HepG2 (cell line): ENCODE measurements around the gene C3orf18. TPM values are rescaled to one million over a fixed set of nuclear protein-coding genes. Genes with fewer than 3 reads are reported as not detected.

Source experiments
- ATAC-seq: fragments of 200-7000 bp; cut with Tn5 transposase; 3 replicates; pipeline ENCODE4 v1.9.1; 2020; ENCODE audit warnings: mild to moderate bottlenecking, moderate library complexity
- BruUV-seq: library from RNA; stranded (reverse); fragments of 400-500 nt; replicated peaks from 2 replicates; lab custom pipeline; 2021; lab: Mats Ljungman, UMichigan
- CTCF ChIA-PET: fragments of 300-600 bp; formaldehyde crosslinking; extraction: SDS; loops from one replicate; lab custom pipeline; 2021; ENCODE audit warnings: low total read pairs, inconsistent platforms, low intra/inter-chr PET ratio; lab: Yijun Ruan, JAX
- POLR2A ChIA-PET: fragments of 350-600 bp; sonication (Branson Sonifier 250); formaldehyde crosslinking; loops from one replicate; lab custom pipeline; 2020; ENCODE audit warnings: antibody characterized with exemption, inconsistent platforms; lab: Yijun Ruan, JAX
- DNase-seq: peaks from one replicate; pipeline ENCODE4 v3.0.0-alpha.2; 2015; ENCODE audit warnings: low spot score
- FAIRE-seq: peaks from 3 replicates; lab custom pipeline; 2011; peaks lifted over from hg19 to GRCh38; lab: Jason Lieb, UNC
- H2AFZ ChIP-seq: one replicate; pipeline ENCODE4 v1.6.1; 2011; ENCODE audit warnings: low read length, inconsistent platforms
- H3K27ac ChIP-seq: fragments of 300-600 bp; 3 replicates; pipeline ENCODE4 v1.8.0; 2011; ENCODE audit warnings: mixed run types, mild to moderate bottlenecking, mixed read lengths, low read length, inconsistent platforms; ENCODE audit not compliant: insufficient read depth; ENCODE audit errors: extremely low read length
- H3K27me3 ChIP-seq, 2 experiments: fragments of 200-600 bp in 1 of 2; 2 replicates in 1 of 2; 3 replicates in 1 of 2; pipeline versions ENCODE4 v1.6.0 to v1.8.0; 2011; ENCODE audit warnings: low read length in 2 of 2, mild to moderate bottlenecking in 2 of 2, moderate library complexity in 2 of 2, inconsistent platforms in 1 of 2; ENCODE audit not compliant: insufficient read depth in 2 of 2, control insufficient read depth in 1 of 2
- H3K36me3 ChIP-seq, 2 experiments: fragments of 200-600 bp in 1 of 2; replicated peaks in 1 of 2; 2 replicates in 1 of 2; 3 replicates in 1 of 2; pipeline versions ENCODE4 v1.5.1 to v1.8.0; 2011; ENCODE audit warnings: low read length in 2 of 2, inconsistent platforms in 1 of 2; ENCODE audit not compliant: insufficient read depth in 2 of 2, control insufficient read depth in 1 of 2
- H3K4me1 ChIP-seq: 2 replicates; pipeline ENCODE4 v1.5.1; 2012; ENCODE audit warnings: low read length, inconsistent platforms; ENCODE audit not compliant: insufficient read depth
- H3K4me2 ChIP-seq: 2 replicates; pipeline ENCODE4 v1.6.0; 2011; ENCODE audit warnings: low read depth, low read length, inconsistent platforms
- H3K4me3 ChIP-seq, 3 experiments: fragments of 200-600 bp in 1 of 3; sonication (generic), shearing (Covaris generic) in 1 of 3; replicated peaks in 1 of 3; 2 replicates each; pipeline ENCODE4 v1.5.1; 2011 to 2016; ENCODE audit warnings: low read length in 3 of 3, inconsistent platforms in 2 of 3, low read depth in 2 of 3, mild to moderate bottlenecking in 2 of 3, control low read depth in 1 of 3, mixed read lengths in 1 of 3; ENCODE audit not compliant: insufficient read depth in 1 of 3
- H3K79me2 ChIP-seq: one replicate; pipeline ENCODE4 v1.6.1; 2011; ENCODE audit warnings: low read length, inconsistent platforms; ENCODE audit not compliant: insufficient read depth
- H3K9ac ChIP-seq: 2 replicates; pipeline ENCODE4 v1.6.0; 2011; ENCODE audit warnings: mild to moderate bottlenecking, low read depth, low read length, inconsistent platforms; ENCODE audit not compliant: insufficient read depth
- H3K9me3 ChIP-seq: 2 replicates; pipeline ENCODE4 v1.5.1; 2012; ENCODE audit warnings: mild to moderate bottlenecking, low read length
- H4K20me1 ChIP-seq: 2 replicates; pipeline ENCODE4 v1.6.0; 2011; ENCODE audit warnings: inconsistent platforms, mild to moderate bottlenecking, low read length, moderate library complexity; ENCODE audit not compliant: insufficient read depth
- CHD4 ChIP-seq: fragments of 200-600 bp; sonication (generic); IDR thresholded peaks from 2 replicates; pipeline ENCODE4 v1.7.0; 2017; ENCODE audit warnings: mild to moderate bottlenecking, low read length, borderline replicate concordance
- CTCF ChIP-seq: sonication (generic); formaldehyde crosslinking; IDR thresholded peaks from 2 replicates; pipeline ENCODE4 v1.5.0; 2020; ENCODE audit warnings: mild to moderate bottlenecking, missing genetic modification reagents, moderate library complexity
- SMC3 ChIP-seq: IDR thresholded peaks from 2 replicates; pipeline ENCODE4 v1.6.1; 2011; ENCODE audit warnings: low read length, improper control_type of control experiment
- STAG1 ChIP-seq: sonication (generic); formaldehyde crosslinking; IDR thresholded peaks from 2 replicates; pipeline ENCODE4 v1.4.0; 2020; ENCODE audit warnings: missing genetic modification reagents
- XRCC5 ChIP-seq: fragments of 200-400 bp; formaldehyde crosslinking; optimal IDR thresholded peaks from 2 replicates; pipeline ENCODE3; 2017; ENCODE audit warnings: mild to moderate bottlenecking, low read length
- ZNF280D ChIP-seq: sonication (generic); formaldehyde crosslinking; IDR thresholded peaks from 2 replicates; pipeline ENCODE4 v1.5.1; 2020; ENCODE audit warnings: mild to moderate bottlenecking, missing genetic modification reagents
- ZNF644 ChIP-seq: IDR thresholded peaks from 2 replicates; pipeline ENCODE4 v1.6.1; 2016; ENCODE audit warnings: low read depth
- WGBS: methylation state at CpG from one replicate; pipeline ENCODE4 v1.1.6; 2017; ENCODE audit warnings: low lambda C conversion rate; 5-methylcytosine and 5-hydroxymethylcytosine counted together
- in situ Hi-C: cut with HindIII; loops from 2 replicates; pipeline ENCODE4 v1.10.0; 2017; ENCODE audit warnings: low pct_unique_long_range_greater_than_20kb; ENCODE audit not compliant: extremely low pct_ligation_motif_present
- intact Hi-C: fragments of 100-400 bp; cut with micrococcal nuclease; formaldehyde crosslinking; loops from one replicate; pipeline ENCODE4 v1.10.0; 2022; ENCODE audit not compliant: unreplicated experiment
- polyA plus RNA-seq, 8 experiments: library from polyadenylated mRNA; depleted of rRNA in 3 of 8; stranded (reverse) in 7 of 8; unstranded in 1 of 8; fragments of >200 nt; fragmentation: Illumina TruSeq in 4 of 8; extraction: Trizol in 4 of 8; gene quantifications; 2 replicates each; pipeline versions ENCODE4 v1.2.1 to v1.2.3, GENCODE V29; 2011 to 2016; ENCODE audit warnings: low read depth in 4 of 8, missing spikeins in 1 of 8, mixed read lengths in 1 of 8; ENCODE audit not compliant: insufficient read depth in 1 of 8
- total RNA-seq, 5 experiments: library from RNA; depleted of rRNA; stranded (reverse); fragments of >200 nt; fragmentation: Illumina TruSeq; extraction: Trizol; gene quantifications; 2 replicates each; pipeline ENCODE4 v1.2.3, GENCODE V29; 2016; ENCODE audit warnings: low read depth in 1 of 5

The C3orf18 gene
- total and polyA plus RNA-seq, 2 of the 13 experiments (the other 11 are each of a cell fraction or from before 2014, with no cell fraction given): 1.6 to 4.8 TPM

GRCh38 chr3:50550079-50550736 lies 17.3 kb downstream of the C3orf18 start:
- 80% methylated on average over 1 of the region's 13 CpGs for WGBS
- H3K9me3 ChIP-seq: no peaks in the 10 kb centered on the region

More at GRCh38 chr3:50550079-50550736, 17.3 kb downstream of the C3orf18 start:
- Histone ChIP-seq H3K4me1 (no peaks in the 10 kb centered on the region), H3K9ac (no peak overlapping the region), H3K79me2 (no peaks in the 10 kb centered on the region), H3K4me3 (no peak overlapping the region), H3K27ac (no peak overlapping the region), H4K20me1 (peaks cover 2% of the 10 kb centered on the region; the same call in 1 of the 2 replicates)
- peak; percentile 36 for DNase-seq
- POLR2A ChIA-PET: no interaction called here
- TF ChIP-seq ZNF644 (CRISPR knock-in tag) (no peak), XRCC5 (peak; percentile 30), ZNF280D (CRISPR knock-in tag) (no peak), CTCF (peak; percentile 78), SMC3 (peak; percentile 51; the same call in 1 of the 2 replicates), CHD4 (no peak), STAG1 (peak; percentile 70)
- TF ChIP-seq, all 625 proteins: peak for 4
- peak; percentile 15 for FAIRE-seq
- in situ Hi-C loops (no loop called here), intact Hi-C loops (no loop called here)
- CTCF ChIA-PET: interaction anchor here (0.5 to 1.3 kb wide), 5 partner anchors 31 to 114 kb away, joined by 3 to 5 read pairs (median 3); no protein-coding TSS in a partner anchor
- Histone ChIP-seq H2AFZ (no peak overlapping the region), H3K36me3 (no peaks in the 10 kb centered on the region), H3K27me3 (peaks cover 2 to 25% of the 10 kb centered on the region in 2 experiments; a peak in 3 of 5 replicates), H3K4me2 (no peak overlapping the region)
- ATAC-seq: peak; percentile 67
- no TSS peak for BruUV-seq
